NCI-H146 treated with DMSO at 0.1 percent for 48 hours (cell line): Measurements from ENCODE around the gene MBD3L1.
A peak's percentile ranks its signal among the peaks of the same experiment; 100 is the strongest.

Experiments used
- DNase-seq: peaks from one replicate; lab custom pipeline; 2025; ENCODE audit not compliant: unreplicated experiment; lab: John Stamatoyannopoulos, UW

Gene MBD3L1

DNA sequence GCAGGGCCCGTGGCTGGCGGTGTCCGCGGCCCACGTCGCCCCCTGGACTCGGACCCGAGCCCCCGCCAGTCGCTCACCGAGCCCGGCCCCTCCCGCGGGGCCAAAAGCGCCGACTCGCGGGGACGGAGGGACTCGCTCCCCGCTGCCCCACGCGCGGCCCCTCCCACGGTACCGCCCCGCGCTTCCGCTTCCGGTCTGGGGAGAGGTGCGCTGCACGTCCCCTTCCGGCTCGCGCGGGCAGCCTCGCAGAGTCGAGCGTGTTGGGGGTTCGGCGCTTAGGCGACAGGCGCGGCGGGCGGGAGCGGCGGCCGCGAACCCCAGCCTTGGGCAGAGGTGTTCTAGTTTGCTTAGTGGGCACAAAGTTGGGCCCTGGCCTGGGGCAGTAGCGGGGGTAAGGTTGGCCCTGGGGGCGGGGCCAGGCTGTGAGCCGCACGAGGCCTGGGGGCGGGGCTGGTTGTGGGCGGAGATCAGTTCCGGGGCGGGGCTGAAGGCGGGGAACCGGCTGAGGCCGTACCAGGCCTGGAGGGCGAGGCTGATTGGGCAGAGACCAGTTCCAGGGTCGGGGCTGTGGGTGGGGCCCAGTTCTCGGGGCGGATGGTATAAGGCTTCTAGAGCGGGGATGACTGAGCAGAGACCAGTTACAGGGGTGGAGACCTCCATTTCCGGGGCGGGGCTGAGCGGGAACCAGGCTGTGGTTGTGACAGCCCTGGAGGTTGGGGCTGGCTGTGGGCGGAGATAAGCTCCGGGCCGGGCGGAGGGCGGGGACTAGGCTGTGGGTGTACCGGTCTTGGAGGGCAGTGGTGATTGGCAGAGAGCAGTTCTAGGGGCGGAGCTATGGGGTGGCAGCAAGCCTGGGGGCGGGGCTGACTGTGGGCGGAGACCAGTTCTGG, at the start of gene MBD3L1, which contains the start of gene ZNF558:
Gene MBD3L1, plus strand, starts transcription at position 246 of the 890 bp plus-strand sequence. CDS start 10,302 bp downstream, outside the sequence.
Gene ZNF558, minus strand, starts transcription at position 173 of the 890 bp plus-strand sequence. CDS start 9,645 bp downstream, outside the sequence.
- peak; percentile 80 for DNase-seq

GRCh38 chr19:8794823-8795222, 37.4 kb upstream of the MBD3L1 start:
- no peak for DNase-seq

- no peak for DNase-seq
These were observed 25.5 kb upstream of the MBD3L1 start for GRCh38 chr19:8806661-8807060.

DNA sequence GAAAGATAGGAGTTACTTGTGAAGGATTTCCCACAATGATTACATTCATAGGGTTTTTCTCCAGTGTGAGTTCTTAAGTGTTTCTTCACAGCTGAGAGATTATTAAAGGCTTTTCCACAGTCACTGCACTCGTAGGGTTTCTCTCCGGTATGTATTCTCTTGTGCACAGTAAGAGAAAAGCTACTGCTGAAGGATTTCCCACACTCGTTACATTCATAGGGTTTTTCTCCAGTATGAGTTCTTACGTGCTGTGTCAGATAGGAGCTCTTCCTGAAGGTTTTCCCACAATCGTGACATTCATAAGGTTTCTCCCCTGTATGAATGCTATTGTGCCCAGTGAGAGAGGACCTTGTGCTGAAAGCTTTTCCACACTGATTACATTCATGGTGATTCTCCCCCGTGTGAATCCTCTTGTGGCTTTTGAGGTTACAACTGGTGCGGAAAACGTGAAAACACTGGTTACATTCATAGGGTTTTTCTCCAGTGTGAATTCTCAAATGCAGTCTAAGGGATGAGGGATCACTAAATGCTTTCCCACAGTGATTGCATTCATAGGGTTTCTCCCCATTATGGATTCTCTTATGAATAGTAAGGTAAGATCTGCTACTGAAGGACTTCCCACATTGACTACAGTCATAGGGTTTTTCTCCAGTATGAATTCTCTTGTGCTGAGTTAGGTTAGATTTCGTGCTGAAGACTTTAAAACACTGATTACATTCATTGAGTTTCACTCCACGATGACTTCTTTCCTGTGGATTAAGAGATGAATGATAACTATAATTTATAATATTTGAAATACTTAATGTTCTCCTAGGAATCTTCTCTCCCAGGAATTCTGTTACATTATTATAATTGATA, 20.6 kb upstream of the MBD3L1 start:
- no peak for DNase-seq

GRCh38 chr19:8814176-8814575, 18.0 kb upstream of the MBD3L1 start:
- DNase-seq, result no peak

DNA sequence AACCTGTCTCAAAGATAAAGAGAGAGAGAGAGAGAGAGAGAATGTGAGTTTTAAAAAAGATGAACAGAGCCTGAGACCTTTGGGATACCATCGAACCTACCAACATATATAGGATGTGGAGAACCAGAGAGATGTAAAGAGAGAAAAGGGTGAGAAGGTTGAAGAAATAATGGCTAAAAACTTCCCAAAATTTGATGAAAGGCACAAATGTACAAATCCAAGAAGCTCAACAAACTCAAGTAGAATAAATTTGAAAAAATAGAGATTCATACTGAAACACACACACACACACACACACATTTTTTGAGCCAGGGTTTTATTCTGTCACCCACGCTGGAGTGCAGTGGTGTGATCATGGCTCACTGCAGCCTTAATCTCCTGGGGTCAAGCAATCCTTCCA, 16.4 kb upstream of the MBD3L1 start:
- no peak for DNase-seq

DNA sequence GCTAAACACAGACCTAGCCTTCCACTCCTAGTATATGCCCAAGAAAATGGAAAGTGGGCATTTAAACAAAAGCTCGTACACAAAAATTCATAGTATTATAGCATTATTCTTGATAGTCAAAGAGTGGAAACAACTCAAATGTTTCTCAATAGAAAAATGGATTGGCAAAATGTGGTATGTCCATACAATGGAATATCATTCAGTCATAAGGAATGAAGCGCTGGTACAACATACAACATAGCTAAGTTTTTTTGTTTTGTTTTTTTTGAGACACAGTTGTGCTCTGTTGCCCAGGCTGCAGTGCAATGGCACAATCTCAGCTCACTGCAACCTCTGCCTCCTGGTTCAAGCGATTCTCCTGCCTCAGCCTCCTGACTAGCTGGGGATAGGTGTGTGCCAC, 11.9 kb upstream of the MBD3L1 start:
- DNase-seq, result no peak

GRCh38 chr19:8821748-8822241, 10.4 kb upstream of the MBD3L1 start:
- no peak for DNase-seq

- DNase-seq, result no peak
These were observed 5.8 kb upstream of the MBD3L1 start for GRCh38 chr19:8826371-8826770.

GRCh38 chr19:8827277-8827676, 4.9 kb upstream of the MBD3L1 start:
- no peak for DNase-seq

- DNase-seq, result no peak
These were observed 804 bp upstream of the MBD3L1 start for GRCh38 chr19:8831373-8831772.

GRCh38 chr19:8831832-8832131, 395 bp upstream of the MBD3L1 start:
- no peak for DNase-seq

GRCh38 chr19:8835446-8835845, 3.3 kb downstream of the MBD3L1 start:
- no peak for DNase-seq

- DNase-seq, result no peak
These were observed 3.7 kb downstream of the MBD3L1 start for GRCh38 chr19:8835877-8836276.

DNA sequence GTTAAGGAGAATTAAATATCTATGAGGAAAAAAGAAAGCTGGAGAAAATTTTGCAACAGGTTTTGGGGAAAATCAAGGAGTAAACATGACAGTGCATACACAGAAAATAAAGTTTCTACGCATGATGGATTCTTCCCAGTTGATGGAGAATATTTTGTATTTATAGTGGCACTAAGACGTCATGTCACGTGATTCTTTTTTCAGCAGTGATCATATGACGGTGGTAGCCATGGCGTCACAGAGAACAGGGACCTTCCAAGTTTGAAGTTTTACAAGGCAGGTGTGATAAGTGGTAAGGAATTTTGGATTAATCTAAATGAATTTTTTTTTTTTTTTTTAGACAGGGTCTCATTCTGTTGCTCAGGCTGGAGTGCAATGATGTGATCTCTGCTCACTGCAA, 8.5 kb downstream of the MBD3L1 start:
- no peak for DNase-seq

- DNase-seq, result no peak
These were observed 14.6 kb downstream of the MBD3L1 start for GRCh38 chr19:8846819-8847218.

- DNase-seq, result no peak
These were observed 17.1 kb downstream of the MBD3L1 start for GRCh38 chr19:8849232-8849631.

DNA sequence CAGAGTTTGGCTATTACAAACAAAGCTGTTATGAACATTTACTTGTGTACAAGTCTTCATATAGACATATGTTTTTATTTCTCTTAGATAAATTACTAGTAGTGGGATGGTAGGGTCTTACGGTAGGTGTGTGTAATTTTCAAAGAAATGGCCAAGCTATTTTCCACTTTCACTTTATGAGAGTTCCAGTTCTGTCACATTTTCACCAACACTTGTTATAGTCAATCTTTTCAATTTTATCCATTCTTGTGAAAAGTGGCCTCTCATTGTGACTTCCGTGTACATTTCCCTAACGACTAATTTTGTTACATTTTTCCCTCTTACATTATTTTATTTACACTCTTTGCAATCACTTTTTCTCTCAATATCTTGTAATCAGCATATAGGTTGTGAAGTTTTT, 18.3 kb downstream of the MBD3L1 start:
- no peak for DNase-seq

- no peak for DNase-seq
These were observed 26.1 kb downstream of the MBD3L1 start for GRCh38 chr19:8858260-8858659.

- no peak for DNase-seq
These were observed 34.2 kb downstream of the MBD3L1 start for GRCh38 chr19:8866344-8866743.

DNA sequence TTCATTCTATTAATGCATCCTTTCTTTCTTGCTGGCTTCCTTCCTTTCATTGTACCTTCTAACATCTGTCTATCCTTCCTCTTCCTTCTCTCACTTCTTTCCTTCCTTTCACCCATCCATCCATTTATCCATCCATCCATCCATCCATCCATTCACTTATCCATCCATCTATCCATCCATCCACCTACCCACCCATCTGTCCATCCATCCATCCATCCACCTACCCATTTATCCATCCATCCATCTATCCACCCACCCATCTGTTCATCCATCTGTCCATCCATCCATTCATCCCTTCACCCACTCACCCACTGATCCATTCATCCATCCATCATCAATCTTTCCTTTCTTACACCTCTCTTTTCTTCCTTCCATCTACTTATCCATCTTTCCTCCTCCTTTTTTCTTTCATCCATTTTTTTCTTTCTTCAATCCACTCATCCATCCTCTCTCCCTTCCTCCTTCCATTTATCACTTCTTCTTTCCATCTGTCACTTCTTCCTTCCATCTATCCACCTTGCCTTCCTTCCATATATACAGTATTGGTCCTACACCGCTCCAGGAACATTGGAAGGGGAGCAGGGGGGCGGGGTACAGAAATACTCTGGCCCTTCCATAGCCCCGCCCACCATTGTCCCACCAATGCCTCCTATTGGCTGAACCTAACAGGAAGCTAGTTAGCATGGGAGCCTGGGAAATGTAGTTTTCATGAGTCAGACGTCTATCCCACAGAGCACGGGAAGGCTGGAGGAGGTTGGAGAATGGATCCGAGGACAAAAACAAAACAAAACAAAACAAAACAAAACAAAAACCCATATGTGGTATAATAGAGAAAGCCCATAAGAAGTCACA, 45.9 kb downstream of the MBD3L1 start:
- DNase-seq, result no peak
